Adipocyte (in vitro differentiated cells): Measurements from ENCODE around the gene CDH4.

ENCODE experiments used
- DNase-seq: peaks from one replicate; pipeline ENCODE4 v3.0.0-alpha.2; 2015; ENCODE audit warnings: low read depth
- H3K27me3 ChIP-seq: replicated peaks from 2 replicates; pipeline ENCODE4 v1.7.0; 2013; ENCODE audit warnings: mild to moderate bottlenecking, low read length, moderate library complexity; ENCODE audit not compliant: control insufficient read depth, insufficient read depth
- H3K36me3 ChIP-seq: 2 replicates; pipeline ENCODE4 v1.7.0; 2013; ENCODE audit warnings: low read length, mild to moderate bottlenecking, moderate library complexity; ENCODE audit not compliant: control insufficient read depth, insufficient read depth, severe bottlenecking
- H3K4me1 ChIP-seq: 2 replicates; pipeline ENCODE4 v1.7.0; 2013; ENCODE audit warnings: mild to moderate bottlenecking, low read length, moderate library complexity; ENCODE audit not compliant: control insufficient read depth, insufficient read depth
- H3K4me3 ChIP-seq: 2 replicates; pipeline ENCODE4 v1.7.0; 2013; ENCODE audit warnings: mild to moderate bottlenecking, low read length, moderate library complexity
- H3K9ac ChIP-seq: 2 replicates; pipeline ENCODE4 v1.7.0; 2013; ENCODE audit warnings: mild to moderate bottlenecking, low read length, moderate library complexity
- H3K9me3 ChIP-seq: 2 replicates; pipeline ENCODE4 v1.7.0; 2013; ENCODE audit warnings: mild to moderate bottlenecking, low read length, moderate library complexity; ENCODE audit not compliant: control insufficient read depth

CDH4 gene

DNA sequence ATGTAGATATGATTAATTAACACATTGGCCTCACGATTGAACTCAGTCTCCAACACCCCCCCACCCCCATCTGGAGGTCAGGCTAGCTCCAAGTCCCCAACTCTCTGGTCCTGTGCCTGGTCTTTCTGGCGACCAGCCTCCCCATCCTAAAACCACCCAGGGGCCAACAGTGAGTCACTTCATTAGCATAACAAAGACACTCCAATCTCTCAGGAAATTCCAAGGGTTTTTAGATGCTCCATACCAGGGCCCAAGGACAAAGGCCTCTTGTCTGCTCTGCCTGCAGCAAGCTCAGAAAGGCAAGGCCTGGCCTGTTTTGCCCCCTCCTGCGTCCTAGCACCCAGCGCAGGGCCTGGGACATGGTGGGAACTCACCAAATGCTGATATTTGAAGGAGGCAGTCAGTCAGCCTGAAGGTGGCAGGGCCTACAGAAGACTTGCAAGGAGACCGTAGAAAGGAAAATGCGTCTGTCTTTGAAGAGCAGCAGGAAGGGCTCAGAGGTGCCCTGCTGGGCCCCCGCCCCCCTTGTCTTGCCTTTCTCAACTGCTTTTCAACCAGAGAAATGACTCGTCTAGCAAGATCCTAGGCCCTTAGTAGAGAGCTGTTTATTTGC, 184.7 kb downstream of the CDH4 start:
- Histone ChIP-seq H3K9me3 (no peaks in the 10 kb centered on the region), H3K36me3 (no peaks in the 10 kb centered on the region), H3K4me3 (no peak overlapping the region), H3K27me3 (peaks cover 20% of the 10 kb centered on the region), H3K9ac (no peak overlapping the region), H3K4me1 (peaks cover 7% of the 10 kb centered on the region)
- no peak for DNase-seq

DNA sequence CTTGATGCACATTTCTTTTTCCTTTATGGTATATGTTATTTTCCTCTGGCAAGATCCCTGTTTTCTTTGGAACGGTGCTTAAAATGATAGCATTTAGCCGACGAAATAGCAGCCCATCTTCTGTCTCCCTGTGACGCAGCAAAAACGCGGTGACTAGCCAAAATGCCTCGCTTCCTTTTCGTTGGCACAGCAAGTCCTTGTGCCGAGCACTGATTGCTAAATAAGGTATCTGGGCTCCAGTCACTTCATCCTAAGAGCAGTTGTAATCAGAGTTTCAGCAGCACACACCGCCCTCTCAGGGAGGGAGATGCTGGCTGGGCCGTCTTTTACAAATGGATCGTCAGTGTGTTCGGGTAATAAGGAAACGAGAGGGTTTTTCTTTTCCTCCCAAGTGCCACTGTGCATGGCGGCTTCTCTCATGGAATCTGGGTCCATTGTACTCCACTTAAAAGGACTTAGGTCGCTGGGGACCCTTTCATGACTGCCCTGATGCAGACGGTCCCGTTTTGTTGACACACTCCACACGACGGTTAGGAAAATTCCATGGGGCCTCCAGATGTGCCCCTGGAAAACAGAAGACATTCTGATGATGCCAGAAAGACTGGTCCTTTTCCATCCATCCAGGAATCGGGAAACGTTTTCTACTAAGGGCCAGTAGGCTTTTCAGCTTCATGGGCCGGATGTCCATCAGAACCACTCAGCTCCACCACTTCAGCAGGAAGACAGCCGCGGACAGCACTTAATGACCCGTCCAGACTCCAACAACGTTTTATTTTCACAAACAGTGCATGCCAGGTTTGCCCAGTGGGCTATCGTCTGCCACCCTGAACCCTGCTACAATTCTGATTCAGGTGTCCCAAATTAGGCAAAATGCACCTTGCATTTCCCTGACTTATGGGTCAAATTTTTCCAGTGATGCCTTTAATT, 185.5 kb downstream of the CDH4 start:
- no peak for DNase-seq
- Histone ChIP-seq H3K9me3 (no peaks in the 10 kb centered on the region), H3K9ac (no peak overlapping the region), H3K36me3 (no peaks in the 10 kb centered on the region), H3K4me1 (peaks cover 7% of the 10 kb centered on the region), H3K4me3 (no peak overlapping the region), H3K27me3 (peaks cover 21% of the 10 kb centered on the region)

DNA sequence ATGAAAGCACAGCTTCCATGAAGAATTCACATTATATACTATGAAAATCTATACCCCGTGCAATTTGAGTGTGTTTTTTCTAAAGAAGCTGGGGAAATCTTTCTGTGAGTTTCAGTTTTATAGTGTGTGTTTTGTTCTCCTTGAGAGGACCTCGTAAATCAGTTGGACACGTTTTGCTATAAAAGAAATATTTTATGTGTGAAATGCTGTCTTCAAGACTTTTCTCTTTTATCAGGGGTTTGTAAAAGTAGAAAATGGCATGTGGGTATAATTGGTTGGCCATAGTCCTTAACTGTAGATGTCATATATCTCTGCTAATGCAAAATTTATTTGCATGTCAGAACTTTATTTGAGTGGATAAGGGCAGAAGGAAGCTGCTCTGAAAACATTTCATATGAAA, 186.2 kb downstream of the CDH4 start:
- H3K4me1 ChIP-seq = peaks cover 7% of the 10 kb centered on the region

DNA sequence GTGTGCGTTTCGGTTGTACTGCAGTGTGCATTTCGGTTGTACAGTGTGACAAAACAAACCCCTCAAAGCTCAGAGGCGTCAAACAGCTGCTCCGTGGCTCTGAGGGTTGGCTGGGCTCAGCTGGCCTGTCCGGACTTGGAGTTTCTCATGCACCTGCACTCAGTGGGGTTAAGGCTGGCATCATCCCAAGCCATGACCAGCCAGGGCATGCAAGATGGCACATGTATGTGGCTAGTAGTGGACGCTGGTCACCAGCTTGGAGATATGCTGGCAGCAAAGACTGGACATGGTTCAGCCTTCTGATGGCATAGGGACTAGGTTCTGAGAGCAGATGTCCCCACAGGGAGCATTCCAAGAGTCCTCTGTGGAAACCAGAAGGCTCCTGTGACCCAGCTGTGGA, 187.2 kb downstream of the CDH4 start:
- H3K9ac ChIP-seq = no peak overlapping the region
- DNase-seq = no peak
- no peak overlapping the region for H3K4me3 ChIP-seq
- no peaks in the 10 kb centered on the region for H3K36me3 ChIP-seq
- H3K27me3 ChIP-seq = peaks cover 20% of the 10 kb centered on the region
- H3K4me1 ChIP-seq = peaks cover 7% of the 10 kb centered on the region
- H3K9me3 ChIP-seq = no peaks in the 10 kb centered on the region

More for the DNA sequence above, 186.2 kb downstream of the CDH4 start:
- Histone ChIP-seq H3K9ac (no peak overlapping the region), H3K27me3 (peaks cover 26% of the 10 kb centered on the region), H3K4me3 (no peak overlapping the region), H3K36me3 (no peaks in the 10 kb centered on the region), H3K9me3 (no peaks in the 10 kb centered on the region)
- no peak for DNase-seq

DNA sequence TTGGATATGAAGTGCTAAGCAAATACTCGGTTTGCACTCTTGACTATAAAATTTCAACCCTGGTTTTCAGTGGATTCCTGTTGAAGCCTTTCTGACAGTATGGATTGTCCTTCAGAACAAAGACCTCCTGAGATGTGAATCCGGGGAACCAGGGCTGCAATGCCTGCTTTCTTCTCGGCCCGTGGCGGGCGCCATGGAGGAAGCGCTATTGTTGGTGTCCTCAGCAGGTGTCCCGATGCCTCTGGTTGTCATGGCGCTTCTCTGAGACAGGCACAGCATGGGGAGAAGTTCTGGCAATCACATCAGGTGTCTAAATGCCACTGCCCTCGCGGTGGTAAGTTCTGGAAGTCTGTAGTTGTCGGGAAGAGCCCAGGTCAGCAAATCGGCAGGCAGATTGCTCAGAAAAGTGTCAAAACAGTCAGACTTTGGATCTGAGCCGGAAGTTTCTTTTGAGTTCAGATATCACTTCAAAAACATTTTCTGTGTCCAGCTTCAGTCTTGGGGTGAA, 188.5 kb downstream of the CDH4 start:
- no peak overlapping the region for H3K4me3 ChIP-seq
- no peak overlapping the region for H3K9ac ChIP-seq
- H3K9me3 ChIP-seq = no peaks in the 10 kb centered on the region
- peaks cover 7% of the 10 kb centered on the region for H3K4me1 ChIP-seq
- no peaks in the 10 kb centered on the region for H3K36me3 ChIP-seq
- DNase-seq = no peak
- H3K27me3 ChIP-seq = peaks cover 20% of the 10 kb centered on the region

DNA sequence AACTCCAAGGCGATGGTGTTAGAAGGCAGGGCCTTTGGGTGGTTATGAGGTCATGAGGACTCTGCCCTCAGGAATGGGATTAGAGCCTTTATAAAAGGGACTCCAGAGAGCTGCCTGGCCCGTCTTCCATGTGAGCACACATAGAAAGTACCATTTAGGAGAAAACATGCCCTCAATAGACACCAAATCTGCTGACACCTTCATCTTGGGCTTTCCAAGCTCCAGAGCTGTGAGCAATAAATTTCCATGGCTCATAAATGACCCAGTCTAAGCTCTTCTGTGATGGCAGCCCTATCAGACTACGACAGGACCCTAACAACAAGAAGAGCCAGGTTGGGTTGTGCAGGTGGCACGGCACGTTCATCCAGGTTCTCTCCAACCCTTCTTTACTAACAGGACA, 189.5 kb downstream of the CDH4 start:
- H3K27me3 ChIP-seq = peaks cover 16% of the 10 kb centered on the region
- peaks cover 4% of the 10 kb centered on the region for H3K4me1 ChIP-seq
- H3K36me3 ChIP-seq = no peaks in the 10 kb centered on the region
- no peak for DNase-seq
- H3K4me3 ChIP-seq = no peak overlapping the region
- no peaks in the 10 kb centered on the region for H3K9me3 ChIP-seq
- no peak overlapping the region for H3K9ac ChIP-seq

DNA sequence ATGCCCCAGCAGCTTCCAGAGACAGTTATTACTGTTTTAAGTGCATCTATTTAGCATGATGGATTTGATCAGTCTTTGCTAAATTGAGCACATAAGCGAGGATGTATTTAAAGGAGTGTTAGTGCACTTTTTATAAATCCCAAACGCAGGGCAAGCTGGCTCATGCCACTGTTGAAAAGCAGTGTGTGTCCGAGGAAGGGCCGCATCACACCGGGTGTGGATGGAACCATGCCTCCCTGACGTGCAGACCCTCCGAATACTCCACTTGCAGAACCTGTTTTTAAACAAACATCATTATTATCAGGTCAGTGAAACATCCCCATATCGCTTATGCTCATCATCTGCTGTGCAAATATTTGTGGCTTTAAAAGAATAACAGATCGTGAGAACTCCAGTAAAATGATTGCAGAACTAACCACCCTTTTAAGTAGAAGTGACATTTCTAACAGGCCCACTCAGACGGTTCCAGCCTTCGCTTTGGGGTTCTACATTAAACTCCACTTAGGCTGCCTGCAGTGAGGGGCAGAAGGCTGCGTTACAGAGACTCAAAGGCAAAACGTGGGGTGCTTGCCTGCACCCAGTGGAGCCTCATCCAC, 190.1 kb downstream of the CDH4 start:
- DNase-seq = no peak

DNA sequence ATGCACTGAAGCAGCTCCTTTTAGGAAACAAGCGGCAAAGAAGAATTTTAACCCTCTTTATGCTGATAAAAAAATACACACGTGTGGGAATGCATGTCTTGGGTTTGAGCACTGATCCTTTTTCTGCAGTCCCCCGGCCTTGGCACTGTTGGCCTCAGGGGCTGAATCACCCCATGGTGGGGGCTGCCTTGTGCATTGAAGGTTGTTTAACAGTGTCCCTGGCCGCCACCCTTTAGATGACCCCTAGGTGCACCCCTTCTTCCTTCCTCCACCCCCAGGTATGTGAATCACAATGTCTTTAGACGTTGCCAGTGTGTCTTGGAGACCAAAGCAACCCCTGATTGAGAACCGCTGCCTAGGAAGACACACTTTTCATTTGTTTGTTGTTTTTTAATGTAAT, 190.7 kb downstream of the CDH4 start:
- Histone ChIP-seq H3K4me1 (no peaks in the 10 kb centered on the region), H3K9me3 (no peaks in the 10 kb centered on the region), H3K27me3 (peaks cover 16% of the 10 kb centered on the region), H3K36me3 (no peaks in the 10 kb centered on the region), H3K4me3 (no peak overlapping the region), H3K9ac (no peak overlapping the region)
- DNase-seq = no peak

More for the DNA sequence above, 190.1 kb downstream of the CDH4 start:
- Histone ChIP-seq H3K27me3 (peaks cover 16% of the 10 kb centered on the region), H3K36me3 (no peaks in the 10 kb centered on the region), H3K9ac (no peak overlapping the region), H3K9me3 (no peaks in the 10 kb centered on the region), H3K4me3 (no peak overlapping the region), H3K4me1 (no peaks in the 10 kb centered on the region)

DNA sequence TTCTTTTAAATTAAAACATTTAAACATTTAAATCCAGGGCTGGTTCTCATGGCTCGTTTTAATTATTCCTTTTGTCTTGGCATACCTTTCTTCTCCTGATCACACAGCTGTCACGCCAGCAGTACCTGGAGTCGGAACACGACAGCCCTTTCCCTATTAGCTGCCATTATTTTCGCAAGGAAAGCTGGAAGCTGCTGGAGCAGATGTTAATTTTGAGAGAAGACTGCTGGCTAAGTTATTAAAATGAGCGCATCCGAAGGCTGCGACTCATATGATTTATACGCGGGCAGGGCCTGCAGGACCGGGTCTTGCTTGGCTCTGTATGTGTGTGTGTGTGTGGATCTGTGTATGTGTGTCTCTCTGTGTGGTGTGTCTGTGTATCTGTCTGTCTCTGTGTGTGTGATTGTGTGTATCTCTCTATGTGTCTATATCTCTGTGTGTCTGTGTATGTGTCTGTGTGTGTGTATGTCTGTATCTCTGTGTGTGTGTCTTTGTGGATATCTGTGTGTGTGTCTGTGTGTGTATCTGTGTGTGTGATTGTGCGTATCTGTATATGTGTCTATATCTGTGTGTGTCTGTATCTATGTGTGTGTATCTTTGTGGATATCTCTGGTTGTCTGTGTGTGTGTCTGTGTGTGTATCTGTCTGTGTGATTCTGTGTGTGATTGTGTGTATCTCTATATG, 191.5 kb downstream of the CDH4 start:
- Histone ChIP-seq H3K9me3 (no peaks in the 10 kb centered on the region), H3K9ac (no peak overlapping the region), H3K27me3 (peaks cover 16% of the 10 kb centered on the region), H3K4me1 (no peaks in the 10 kb centered on the region), H3K36me3 (no peaks in the 10 kb centered on the region), H3K4me3 (no peak overlapping the region)
- no peak for DNase-seq

DNA sequence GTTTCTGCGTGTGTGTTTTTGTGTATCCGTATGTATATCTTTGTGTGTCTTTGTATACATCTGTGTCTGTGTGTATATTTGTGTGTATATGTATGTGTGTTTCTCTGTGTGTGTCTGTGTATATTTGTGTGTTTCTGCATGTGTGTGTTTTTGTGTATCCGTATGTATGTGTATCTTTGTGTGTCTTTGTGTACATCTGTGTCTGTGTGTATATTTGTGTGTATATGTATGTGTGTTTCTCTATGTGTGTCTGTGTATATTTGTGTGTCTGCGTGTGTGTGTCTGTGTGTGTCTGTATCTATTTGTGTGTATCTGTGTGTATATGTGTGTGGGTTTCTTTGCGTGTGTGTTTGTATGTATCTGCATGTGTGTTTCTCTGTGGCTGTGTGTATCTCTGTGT, 192.6 kb downstream of the CDH4 start:
- Histone ChIP-seq H3K36me3 (no peaks in the 10 kb centered on the region), H3K4me1 (no peaks in the 10 kb centered on the region), H3K9me3 (no peaks in the 10 kb centered on the region)

DNA sequence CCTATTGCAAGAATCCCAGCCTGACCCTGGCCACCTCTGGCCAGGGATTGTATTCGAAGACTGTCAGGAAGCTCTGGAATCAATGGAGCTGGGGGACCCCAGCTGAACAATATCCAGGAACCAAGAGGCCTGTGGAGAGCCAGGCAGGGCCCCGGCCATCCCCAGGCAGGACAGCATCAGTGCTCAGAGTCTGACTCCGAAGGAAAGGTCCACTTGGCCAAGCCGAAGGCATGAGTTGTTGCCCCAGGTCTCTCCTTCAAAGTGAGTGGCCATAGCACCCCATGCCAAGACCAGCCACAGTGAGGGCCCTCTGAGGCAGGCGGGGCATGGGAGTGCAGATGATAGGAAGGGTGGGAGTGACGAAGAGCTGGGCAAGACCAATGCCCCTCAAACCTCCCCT, 193.1 kb downstream of the CDH4 start:
- no peak for DNase-seq
- no peak overlapping the region for H3K4me3 ChIP-seq
- H3K36me3 ChIP-seq = no peaks in the 10 kb centered on the region
- H3K9me3 ChIP-seq = no peaks in the 10 kb centered on the region
- peaks cover 16% of the 10 kb centered on the region for H3K27me3 ChIP-seq
- no peaks in the 10 kb centered on the region for H3K4me1 ChIP-seq
- H3K9ac ChIP-seq = no peak overlapping the region

More for the DNA sequence above, 192.6 kb downstream of the CDH4 start:
- H3K4me3 ChIP-seq = no peak overlapping the region
- peaks cover 16% of the 10 kb centered on the region for H3K27me3 ChIP-seq
- H3K9ac ChIP-seq = no peak overlapping the region
- DNase-seq = no peak
